Activated CD4-positive, alpha-beta T cell treated with anti-CD3 and anti-CD28 coated beads for 1 hour (primary cell): ENCODE results near the gene HNRNPC.
"Not testable (repeated sequence)": the region's sequence is repeated elsewhere in the genome, so short reads cannot be mapped to it uniquely, and the experiment has no call there.

Experiments used
- DNase-seq: peaks from one replicate; pipeline ENCODE4 v3.0.0-alpha.2; 2020

The HNRNPC gene

DNA sequence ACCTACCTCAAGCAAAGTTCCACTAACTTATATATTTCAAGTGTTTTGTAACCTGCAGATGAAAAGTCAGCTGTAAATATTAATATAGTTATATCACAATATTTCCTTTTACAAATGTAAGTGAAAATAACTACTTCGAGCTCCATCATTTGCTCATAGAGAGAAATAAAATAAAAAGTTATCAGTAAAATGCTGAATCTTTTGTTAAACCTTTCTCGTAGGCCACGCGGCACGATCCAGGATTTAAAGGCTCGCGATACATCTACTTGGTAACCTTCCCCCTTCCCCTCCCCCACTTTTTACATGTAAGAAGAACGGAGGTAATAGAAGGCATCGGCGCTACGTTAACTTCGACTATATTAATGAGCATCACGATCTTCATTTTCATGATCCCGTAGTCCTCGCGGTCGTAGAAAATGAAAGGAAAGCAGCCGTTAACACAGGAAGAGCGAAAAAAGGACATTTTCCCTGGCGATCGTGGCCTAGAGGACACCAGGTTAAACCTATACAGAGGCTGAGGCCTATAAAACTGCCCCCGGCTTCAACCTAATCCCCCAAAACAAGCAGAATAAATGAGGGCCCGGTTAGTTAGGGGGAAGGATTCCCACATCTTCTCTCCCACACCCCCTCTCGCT, 508 bp downstream of the HNRNPC start:
- DNase-seq: no peak

DNA sequence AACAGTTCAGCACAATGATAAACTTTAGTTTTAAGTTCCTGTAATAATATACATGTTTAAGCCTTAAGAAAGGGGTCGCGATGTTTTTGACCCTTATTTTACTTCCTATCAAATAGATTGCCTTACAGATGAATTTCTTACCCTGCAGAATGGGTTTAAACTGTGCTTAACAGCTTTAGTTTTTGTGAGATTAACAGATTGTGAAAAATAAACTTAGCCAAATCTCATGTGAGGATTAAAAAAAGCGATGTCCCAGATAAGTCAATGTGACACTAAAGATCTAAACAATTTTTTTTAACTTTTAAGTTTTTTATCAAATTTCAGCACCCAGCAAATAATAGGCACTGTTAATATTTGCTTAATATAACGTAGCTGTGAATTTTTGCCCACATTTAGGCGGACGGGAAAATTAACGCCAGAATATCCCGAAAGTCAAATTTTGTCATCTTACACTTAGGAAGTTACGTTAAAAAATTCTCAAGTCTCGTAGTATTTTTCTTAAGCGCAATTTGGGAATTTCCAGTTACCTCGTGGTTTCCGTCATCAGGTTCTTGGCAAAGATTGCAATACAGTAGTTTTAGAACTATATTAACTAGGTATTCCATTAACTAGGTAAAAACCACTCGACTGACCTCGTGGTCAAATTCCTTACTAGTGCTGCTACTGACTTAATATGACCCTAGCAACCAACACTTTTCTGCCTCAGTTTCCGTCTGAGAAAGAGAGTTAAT, 1.2 kb downstream of the HNRNPC start:
- DNase-seq: no peak

DNA sequence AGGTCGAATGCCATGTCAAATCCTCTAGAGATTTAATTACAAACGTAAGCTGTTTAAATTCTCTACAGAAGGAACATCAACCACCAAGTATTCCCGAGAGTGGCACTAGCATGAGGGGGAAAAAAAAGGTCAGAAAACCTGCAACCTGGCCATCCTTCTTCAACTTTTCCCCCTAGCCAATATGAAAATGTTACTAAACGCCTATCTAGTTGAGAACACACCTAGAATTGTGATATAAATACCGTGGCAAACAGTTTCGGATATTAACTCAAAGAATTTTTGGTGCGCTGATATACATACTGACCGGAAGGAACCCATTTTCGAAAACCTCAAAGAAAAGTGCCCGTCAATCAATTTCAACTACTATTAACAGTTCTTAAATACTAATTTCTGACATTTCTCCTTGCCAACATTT, 1.8 kb downstream of the HNRNPC start:
- DNase-seq: no peak

DNA sequence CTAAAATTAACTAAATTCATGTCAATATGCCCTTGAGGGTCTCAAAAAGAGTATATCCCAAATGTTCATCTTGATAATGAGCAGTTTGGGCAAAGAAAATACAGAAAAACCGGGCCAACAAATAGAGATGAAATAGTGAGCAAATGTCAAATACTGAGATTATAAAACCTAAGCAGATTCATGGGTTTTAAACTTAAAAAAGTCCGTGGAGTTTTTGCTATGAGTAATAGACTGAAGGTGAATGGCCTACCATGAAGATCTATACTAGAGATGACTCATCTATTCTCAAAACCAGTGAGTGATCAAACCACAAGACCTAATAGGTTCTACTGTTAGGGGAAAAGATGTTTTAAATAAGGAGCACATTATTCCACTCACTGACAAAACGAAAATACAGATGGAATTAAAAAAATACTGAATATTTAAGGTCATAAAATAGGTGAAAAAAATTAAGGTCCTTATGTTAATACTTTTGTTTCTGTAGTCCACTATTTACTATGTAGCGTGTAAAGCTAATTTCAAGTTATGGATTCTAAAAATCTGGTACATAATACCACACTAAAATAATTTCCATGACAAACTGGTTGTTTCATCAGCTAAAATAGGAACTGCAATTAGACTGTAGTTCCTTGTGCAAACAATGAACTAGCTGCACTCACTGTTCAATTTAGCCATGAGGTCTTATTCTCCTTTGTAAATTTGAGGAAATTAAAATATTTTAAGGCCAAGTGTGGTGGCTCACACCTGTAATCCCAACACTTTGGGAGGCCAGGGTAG, 5.0 kb downstream of the HNRNPC start:
- DNase-seq: no peak

DNA sequence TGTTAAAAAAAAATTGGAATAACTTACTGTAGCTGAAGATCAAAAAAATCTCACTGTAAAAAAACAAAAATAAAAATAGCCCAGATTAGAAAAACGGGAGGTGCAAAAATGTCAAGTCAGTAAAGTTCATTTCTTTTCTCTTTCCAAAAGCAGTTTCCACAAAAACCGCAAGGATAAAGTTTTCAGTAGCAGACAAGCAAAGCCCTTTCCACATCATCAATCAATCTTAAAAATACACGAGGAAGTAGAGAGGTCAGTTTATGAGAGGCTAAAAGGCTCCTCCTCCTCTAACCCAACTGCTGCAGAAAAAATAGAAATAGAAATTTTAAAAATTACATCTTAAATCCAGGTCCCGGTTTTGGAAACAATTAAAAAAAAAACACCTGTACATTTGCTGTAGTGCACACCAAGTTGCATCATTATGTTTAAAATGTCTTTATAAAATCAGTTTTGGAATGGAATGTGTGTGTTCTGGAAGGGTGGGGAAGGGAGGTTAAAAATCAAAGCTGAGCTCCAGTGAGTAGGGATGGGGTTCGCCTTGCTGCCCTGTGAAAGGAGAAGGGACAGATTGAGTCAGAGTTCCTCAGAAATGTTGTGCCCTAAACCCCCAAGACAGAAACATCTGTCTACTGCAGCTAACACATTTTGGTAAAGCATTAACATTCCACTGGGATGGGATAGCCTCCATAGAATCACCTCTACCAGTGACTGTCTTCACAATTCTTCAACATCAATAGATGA, 5.8 kb downstream of the HNRNPC start:
- DNase-seq: no peak

GRCh38 chr14:21262410-21262809, 6.8 kb downstream of the HNRNPC start:
- DNase-seq: no peak

DNA sequence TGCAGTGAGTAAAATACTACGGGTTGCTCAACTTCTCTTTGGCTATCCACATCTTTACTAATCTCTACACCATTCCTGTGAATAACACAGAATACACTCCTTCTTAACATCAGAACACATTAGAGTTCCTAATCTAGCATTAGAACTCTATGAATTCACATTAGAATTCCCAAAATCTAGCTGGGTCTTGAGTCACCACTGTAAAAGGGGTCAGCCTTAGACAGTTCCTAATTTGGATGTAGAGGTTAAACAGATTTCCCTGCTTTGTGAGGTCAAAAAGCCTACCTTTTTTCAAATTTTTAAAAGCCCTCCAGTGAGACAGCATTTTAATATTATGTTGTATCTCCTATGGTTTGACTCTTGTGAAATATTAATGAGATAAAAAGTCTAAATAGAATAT, 7.4 kb downstream of the HNRNPC start:
- no peak for DNase-seq

DNA sequence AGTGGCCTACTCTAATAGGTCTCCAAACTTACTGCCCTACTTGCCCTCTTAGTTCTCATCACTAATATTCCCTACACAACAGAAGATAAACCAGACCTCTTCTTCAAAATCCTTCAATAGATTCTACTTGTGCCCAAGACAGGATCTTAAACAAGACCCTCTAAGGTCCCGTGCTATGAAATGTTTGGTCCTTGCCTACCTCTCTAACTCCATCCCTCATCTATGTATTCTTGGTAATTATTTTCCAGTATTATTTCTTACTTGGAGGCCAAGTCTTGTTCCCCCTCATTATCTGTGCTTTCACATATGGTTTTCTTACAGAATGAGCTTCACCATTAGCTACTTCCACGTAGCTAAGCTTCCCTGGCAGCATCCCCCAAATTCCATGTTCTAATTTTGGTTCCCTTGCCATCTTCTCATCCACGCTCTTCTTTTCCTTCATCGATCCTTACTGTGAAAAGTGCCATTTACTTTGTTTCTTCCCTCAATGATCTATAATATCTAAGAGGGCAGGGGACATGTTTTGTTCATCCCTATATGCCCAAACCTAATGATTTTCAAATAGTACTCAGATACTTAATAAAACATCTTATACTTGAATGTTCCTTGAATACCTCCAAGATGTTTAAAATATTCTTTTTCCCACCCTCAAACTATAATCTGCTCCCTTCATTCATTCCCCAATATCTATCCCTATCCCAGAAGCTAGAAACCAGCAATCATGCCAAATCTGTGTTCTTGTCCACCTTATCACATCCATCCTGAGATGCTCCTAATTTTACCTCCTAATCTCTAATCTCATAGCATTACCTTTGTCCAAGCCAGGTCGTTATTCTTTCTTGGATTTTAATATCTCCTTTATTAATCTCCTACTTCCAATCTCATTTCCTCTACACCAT, 10.1 kb downstream of the HNRNPC start:
- no peak for DNase-seq

GRCh38 chr14:21258005-21258888, 11.0 kb downstream of the HNRNPC start:
- no peak for DNase-seq

DNA sequence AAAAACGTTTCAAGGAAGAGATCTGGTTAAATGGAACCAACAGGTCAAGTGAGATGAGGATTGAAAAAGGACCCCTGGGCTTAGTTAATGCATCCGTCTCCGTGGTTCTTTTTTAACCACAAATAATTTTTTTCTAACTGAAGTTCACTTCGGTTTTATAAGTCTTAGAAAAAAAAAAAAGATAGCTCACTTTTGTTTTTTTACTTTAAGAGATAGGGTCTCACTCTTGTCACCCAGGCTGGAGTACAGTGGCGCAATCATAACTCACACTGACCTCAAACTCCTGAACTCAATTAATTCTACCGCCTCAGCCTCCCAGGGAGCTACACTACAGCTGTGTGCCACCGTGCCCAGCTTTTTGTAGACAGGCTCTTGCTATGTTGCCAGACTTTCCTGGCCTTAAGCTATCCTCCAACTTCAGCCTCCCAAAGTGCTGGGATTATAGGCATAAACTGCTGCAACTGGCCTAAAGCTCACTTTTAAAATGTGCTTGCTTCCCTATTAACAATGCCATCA, 11.8 kb downstream of the HNRNPC start:
- DNase-seq: no peak

- DNase-seq: no peak
Measured at GRCh38 chr14:21256539-21257393, 12.5 kb downstream of the HNRNPC start.

DNA sequence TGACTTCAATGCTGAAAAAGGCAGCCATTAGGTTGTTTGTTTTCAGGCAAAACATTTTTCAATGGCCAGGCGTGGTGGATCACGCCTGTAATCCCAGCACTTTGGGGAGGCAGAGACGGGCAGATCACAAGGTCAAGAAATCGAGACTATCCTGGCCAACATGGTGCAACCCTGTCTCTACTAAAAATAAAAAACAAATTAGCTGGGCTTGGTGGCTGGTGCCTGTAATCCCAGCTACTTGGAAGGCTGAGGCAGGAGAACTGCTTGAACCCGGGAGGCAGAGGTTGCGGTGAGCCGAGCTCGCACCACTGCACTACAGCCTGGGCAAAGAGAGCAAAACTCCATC, 13.2 kb downstream of the HNRNPC start:
- DNase-seq: not testable (repeated sequence)

- no peak for DNase-seq
Measured at GRCh38 chr14:21255385-21256101, 13.7 kb downstream of the HNRNPC start.

DNA sequence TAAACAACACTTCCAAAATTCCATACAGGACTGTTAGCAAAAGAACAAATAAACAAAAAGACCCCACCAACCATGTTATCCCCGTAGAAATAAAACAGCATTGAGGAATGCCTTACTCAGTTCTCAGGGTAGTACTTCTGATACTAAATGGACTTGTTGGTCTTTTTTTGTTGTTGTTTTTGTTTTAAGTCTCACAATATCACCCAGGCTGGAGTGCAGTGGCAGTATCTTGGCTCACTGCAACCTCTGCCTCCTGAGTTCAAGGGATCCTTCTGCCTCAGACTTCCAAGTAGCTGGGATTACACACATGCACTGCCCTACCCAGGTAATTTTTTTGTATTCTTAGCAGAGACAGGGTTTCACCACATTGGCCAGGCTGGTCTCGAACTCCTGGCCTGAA, 17.1 kb downstream of the HNRNPC start:
- DNase-seq: no peak

DNA sequence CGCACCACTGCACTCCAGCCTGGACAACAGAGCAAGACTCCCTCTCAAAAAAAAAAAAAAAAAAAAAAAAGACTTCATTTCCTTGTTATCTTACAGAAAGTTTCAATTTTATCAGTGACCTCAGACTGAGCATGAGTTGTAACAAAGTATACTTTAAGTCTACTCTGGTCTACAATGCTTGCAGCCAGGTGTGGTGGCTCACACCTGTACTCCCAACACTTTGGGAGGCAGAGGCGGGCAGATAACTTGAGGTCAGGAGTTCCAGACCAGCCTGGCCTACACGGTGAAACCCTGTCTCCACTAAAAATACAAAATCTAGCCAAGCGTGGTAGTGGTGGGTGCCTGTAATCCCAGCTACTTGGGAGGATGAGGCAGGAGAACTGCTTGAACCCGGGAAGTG, 18.0 kb downstream of the HNRNPC start:
- no peak for DNase-seq

DNA sequence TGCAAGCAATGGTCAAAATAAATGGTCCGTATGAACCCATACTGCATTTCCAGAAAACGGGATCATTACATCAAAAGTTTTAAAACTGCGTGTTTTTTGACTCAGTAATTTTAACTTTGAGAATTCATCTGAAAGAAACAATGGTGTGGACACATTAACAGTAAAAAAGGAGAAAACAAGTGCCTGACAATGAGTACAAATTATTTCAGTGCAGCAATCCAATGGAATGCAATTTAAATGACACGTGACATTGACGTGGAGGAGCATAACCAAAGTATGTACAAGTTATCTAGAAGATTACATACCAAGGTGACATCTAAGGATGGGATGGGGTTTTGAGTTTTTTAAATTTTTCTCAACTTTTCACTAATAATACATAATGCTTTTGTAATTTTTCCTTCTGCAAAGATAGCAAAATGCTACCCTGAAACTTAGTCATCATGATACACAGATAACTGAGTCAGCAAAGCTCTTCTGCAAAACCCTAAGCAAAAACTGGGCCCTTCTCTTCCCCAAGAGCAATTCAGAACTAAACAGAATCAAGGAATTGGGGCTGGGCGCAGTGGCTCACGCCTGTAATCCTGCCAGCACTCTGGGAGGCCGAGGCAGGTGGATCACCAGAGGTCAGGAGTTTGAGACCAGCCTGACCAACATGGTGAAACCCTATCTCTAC, 20.4 kb downstream of the HNRNPC start:
- no peak for DNase-seq

GRCh38 chr14:21248338-21248737, 20.9 kb downstream of the HNRNPC start:
- no peak for DNase-seq

DNA sequence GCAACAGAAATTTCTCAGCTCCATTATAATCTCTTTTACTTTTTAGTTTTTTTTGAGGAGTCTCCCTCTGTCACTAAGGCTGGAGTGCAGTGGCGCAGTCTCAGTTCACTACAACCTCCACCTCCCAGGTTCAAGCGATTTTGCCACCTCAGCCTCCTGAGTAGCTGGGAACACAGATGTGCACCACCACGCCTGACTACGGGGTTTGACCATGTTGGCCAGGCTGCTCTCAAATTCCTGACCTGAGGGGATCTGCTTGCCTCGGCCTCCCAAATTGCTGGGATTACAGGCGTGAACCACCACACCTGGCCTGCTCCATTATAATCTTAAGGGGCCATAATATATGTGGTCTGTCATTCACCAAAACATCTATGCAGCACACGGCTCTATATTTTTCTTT, 23.4 kb downstream of the HNRNPC start:
- DNase-seq: no peak

- no peak for DNase-seq
Measured at GRCh38 chr14:21244544-21244943, 24.7 kb downstream of the HNRNPC start.
